HCT116 (cell line): ENCODE measurements around the gene ZNF14. TPM values are rescaled to one million over a fixed set of nuclear protein-coding genes. Genes with fewer than 3 reads are reported as not detected.

Experiments
- ATAC-seq: fragments of 200-7000 bp; cut with Tn5 transposase; 2 replicates; pipeline ENCODE4 v1.9.1; 2020; ENCODE audit warnings: mild to moderate bottlenecking, moderate library complexity
- BruUV-seq: library from RNA; stranded (reverse); fragments of 400-500 nt; replicated peaks from 2 replicates; lab custom pipeline; 2021; lab: Mats Ljungman, UMichigan
- CTCF ChIA-PET: fragments of 300-600 bp; sonication (Branson Sonifier 250); formaldehyde crosslinking; loops from one replicate; lab custom pipeline; 2021; ENCODE audit warnings: antibody characterized with exemption; lab: Charles Lee
- POLR2A ChIA-PET: fragments of 300-600, 350-600 bp; sonication (Branson Sonifier 250); formaldehyde crosslinking; loops from one replicate; lab custom pipeline; 2021; ENCODE audit warnings: antibody characterized with exemption; lab: Charles Lee
- RAD21 ChIA-PET, 2 experiments: fragments of 300-600 bp; sonication (Branson Sonifier 250); formaldehyde crosslinking; loops; one replicate each; lab custom pipeline; 2023; ENCODE audit warnings: low total read pairs in 2 of 2; ENCODE audit not compliant: uncharacterized antibody in 2 of 2, unreplicated experiment in 2 of 2, low non-redundant PET in 1 of 2; lab: Charles Lee
- DNase-seq: peaks from one replicate; pipeline ENCODE4 v3.0.0-alpha.2; 2010; ENCODE audit warnings: low read depth, low spot score
- H2AFZ ChIP-seq: fragments of 200-600 bp; shearing (Covaris generic), sonication (generic); 2 replicates; pipeline ENCODE4 v1.6.1; 2017; ENCODE audit warnings: low read depth, mixed run types, mixed read lengths, antibody characterized with exemption, low read length; ENCODE audit not compliant: poor library complexity, severe bottlenecking
- H3K27ac ChIP-seq: 2 replicates; pipeline ENCODE4 v1.5.1; 2012; ENCODE audit warnings: low read depth, low read length
- H3K27me3 ChIP-seq: fragments of 200-600 bp; sonication (generic); 2 replicates; pipeline ENCODE4 v1.6.1; 2016; ENCODE audit warnings: mixed run types, low read length, mixed read lengths; ENCODE audit not compliant: insufficient read depth
- H3K36me3 ChIP-seq, 2 experiments: fragments of 200-500 bp in 1 of 2; fragments of 200-600 bp in 1 of 2; sonication (Bioruptor generic) in 1 of 2; sonication (generic) in 1 of 2; 2 replicates each; pipeline versions ENCODE4 v1.5.1 to v1.6.1; 2014 to 2016; ENCODE audit warnings: low read length in 2 of 2, inconsistent platforms in 1 of 2, mixed read lengths in 1 of 2, mixed run types in 1 of 2; ENCODE audit not compliant: insufficient read depth in 2 of 2, control insufficient read depth in 1 of 2
- H3K4me1 ChIP-seq, 2 experiments: fragments of 200-600 bp in 1 of 2; sonication (generic) in 1 of 2; 2 replicates each; pipeline versions ENCODE4 v1.5.1 to v1.6.1; 2012 to 2017; ENCODE audit warnings: low read length in 2 of 2, inconsistent platforms in 1 of 2, mild to moderate bottlenecking in 1 of 2, mixed read lengths in 1 of 2, mixed run types in 1 of 2, moderate library complexity in 1 of 2; ENCODE audit not compliant: insufficient read depth in 2 of 2, control insufficient read depth in 1 of 2
- H3K4me2 ChIP-seq: fragments of 200-600 bp; sonication (generic); 2 replicates; pipeline ENCODE4 v1.6.1; 2017; ENCODE audit warnings: mixed run types, low read length, mixed read lengths
- H3K4me3 ChIP-seq, 2 experiments: fragments of 200-600 bp in 1 of 2; sonication (generic) in 1 of 2; replicated peaks in 1 of 2; 2 replicates each; pipeline ENCODE4 v1.5.1; 2011 to 2016; ENCODE audit warnings: low read length in 2 of 2, control low read depth in 1 of 2, low read depth in 1 of 2, mild to moderate bottlenecking in 1 of 2, mixed read lengths in 1 of 2, mixed run types in 1 of 2
- H3K79me2 ChIP-seq: fragments of 200-600 bp; sonication (generic); 2 replicates; pipeline ENCODE4 v1.6.1; 2017; ENCODE audit warnings: mild to moderate bottlenecking, mixed run types, low read length, moderate library complexity, mixed read lengths; ENCODE audit not compliant: insufficient read depth
- H3K9ac ChIP-seq: fragments of 200-600 bp; sonication (generic); 2 replicates; pipeline ENCODE4 v1.6.1; 2016; ENCODE audit warnings: low read length, mixed read lengths
- H3K9me2 ChIP-seq: fragments of 200-600 bp; sonication (generic), shearing (Covaris generic); 2 replicates; pipeline ENCODE4 v1.6.1; 2017; ENCODE audit warnings: mixed run types, mild to moderate bottlenecking, moderate library complexity; ENCODE audit not compliant: insufficient read depth
- H3K9me3 ChIP-seq, 2 experiments: fragments of 200-500 bp in 1 of 2; fragments of 200-600 bp in 1 of 2; sonication (Bioruptor generic) in 1 of 2; sonication (generic) in 1 of 2; 2 replicates each; pipeline ENCODE4 v1.6.1; 2014 to 2017; ENCODE audit warnings: low read length in 2 of 2, mixed read lengths in 2 of 2, inconsistent platforms in 1 of 2, low read depth in 1 of 2, mild to moderate bottlenecking in 1 of 2, mixed run types in 1 of 2, moderate library complexity in 1 of 2; ENCODE audit not compliant: control insufficient read depth in 1 of 2, insufficient read depth in 1 of 2
- H4K20me1 ChIP-seq: fragments of 200-600 bp; sonication (generic), shearing (Covaris generic); 2 replicates; pipeline ENCODE4 v1.6.1; 2017; ENCODE audit warnings: mixed run types, mild to moderate bottlenecking, moderate library complexity; ENCODE audit not compliant: insufficient read depth
- ATF3 ChIP-seq: IDR thresholded peaks from 2 replicates; pipeline ENCODE4 v1.6.1; 2012
- CBX3 ChIP-seq: IDR thresholded peaks from 2 replicates; pipeline ENCODE4 v1.6.1; 2012; ENCODE audit warnings: low read depth
- CEBPB ChIP-seq: IDR thresholded peaks from 2 replicates; pipeline ENCODE4 v1.6.1; 2012; ENCODE audit warnings: low read depth
- CTCF ChIP-seq, 3 experiments: fragments of 200-600 bp in 1 of 3; sonication (generic) in 1 of 3; IDR thresholded peaks in 2 of 3; conservative IDR thresholded peaks in 1 of 3; 2 replicates each; pipeline ENCODE4 v1.5.1; 2012 to 2017; ENCODE audit warnings: low read depth in 2 of 3, low read length in 2 of 3, antibody characterized with exemption in 1 of 3, borderline replicate concordance in 1 of 3, control low read depth in 1 of 3, mild to moderate bottlenecking in 1 of 3, mixed read lengths in 1 of 3, mixed run types in 1 of 3, moderate library complexity in 1 of 3; ENCODE audit not compliant: insufficient read depth in 1 of 3
- EGR1 ChIP-seq: IDR thresholded peaks from 2 replicates; pipeline ENCODE4 v1.6.1; 2012; ENCODE audit warnings: low read depth
- ELF1 ChIP-seq: IDR thresholded peaks from 2 replicates; pipeline ENCODE4 v1.6.1; 2012; ENCODE audit warnings: low read depth, borderline replicate concordance
- EZH2 ChIP-seq: fragments of 200-600 bp; sonication (generic); IDR thresholded peaks from 2 replicates; pipeline ENCODE4 v1.6.1; 2017; ENCODE audit warnings: antibody characterized with exemption, mixed run types
- EZH2phosphoT487 ChIP-seq: fragments of 200-600 bp; IDR thresholded peaks from 2 replicates; pipeline ENCODE4 v1.6.1; 2018; ENCODE audit warnings: antibody characterized with exemption, borderline replicate concordance
- FOSL1 ChIP-seq: IDR thresholded peaks from 2 replicates; pipeline ENCODE4 v1.6.1; 2012; ENCODE audit warnings: low read depth
- JUND ChIP-seq: IDR thresholded peaks from 2 replicates; pipeline ENCODE4 v1.6.1; 2012
- MAX ChIP-seq: IDR thresholded peaks from 2 replicates; pipeline ENCODE4 v1.6.1; 2012
- POLR2A ChIP-seq: IDR thresholded peaks from 2 replicates; pipeline ENCODE4 v1.7.0; 2011; ENCODE audit warnings: borderline replicate concordance; ENCODE audit not compliant: insufficient read depth, insufficient read length; ENCODE audit errors: extremely low read depth
- POLR2AphosphoS5 ChIP-seq: IDR thresholded peaks from 2 replicates; pipeline ENCODE4 v1.6.1; 2011; ENCODE audit warnings: mild to moderate bottlenecking, low read depth, low read length, moderate library complexity
- RAD21 ChIP-seq: IDR thresholded peaks from 2 replicates; pipeline ENCODE4 v1.6.1; 2012; ENCODE audit warnings: low read depth, mild to moderate bottlenecking
- REST ChIP-seq: IDR thresholded peaks from 2 replicates; pipeline ENCODE4 v1.6.1; 2012; ENCODE audit warnings: low read depth
- SIN3A ChIP-seq: IDR thresholded peaks from 2 replicates; pipeline ENCODE4 v1.6.1; 2012; ENCODE audit warnings: low read depth
- SP1 ChIP-seq: IDR thresholded peaks from 2 replicates; pipeline ENCODE4 v1.6.1; 2012; ENCODE audit warnings: low read depth
- TCF7L2 ChIP-seq: IDR thresholded peaks from 2 replicates; pipeline ENCODE4 v1.7.0; 2011; ENCODE audit warnings: borderline replicate concordance, inconsistent platforms; ENCODE audit not compliant: insufficient read depth, insufficient read length; ENCODE audit errors: extremely low read depth
- YY1 ChIP-seq: IDR thresholded peaks from 2 replicates; pipeline ENCODE4 v1.6.1; 2011; ENCODE audit warnings: low read length, low read depth, moderate library complexity, mild to moderate bottlenecking; ENCODE audit not compliant: insufficient replicate concordance; ENCODE audit errors: extremely low read depth
- ZFX ChIP-seq: fragments of 450-650 bp; IDR thresholded peaks from 2 replicates; pipeline ENCODE4 v1.6.1; 2017
- intact Hi-C: fragments of 100-400 bp; cut with micrococcal nuclease; formaldehyde crosslinking; loops from 2 replicates; pipeline ENCODE4 v1.10.0; 2022
- total RNA-seq: library from RNA; stranded (reverse); gene quantifications from one replicate; pipeline ENCODE4 v1.2.1, GENCODE V29; 2021; ENCODE audit not compliant: unreplicated experiment

Gene ZNF14
- total RNA-seq, 1 experiment from 2014 or later, result 4.8 TPM

GRCh38 chr19:19776206-19777008 lies 43.5 kb upstream of the ZNF14 start:
- H3K4me2 ChIP-seq, result peak overlapping the region; percentile 85
- ChIA-PET CTCF (interaction anchor here (1.3 kb wide), 1 partner anchor 222 kb away, joined by 3 read pairs; no protein-coding TSS in a partner anchor), RAD21 (interaction anchor here in 1 of 2 experiments (0.6 to 1.0 kb wide), 2 partner anchors 43 to 112 kb away, joined by 3 read pairs; partner anchors contain the start of gene ZNF14), POLR2A (interaction anchor here (0.7 to 1.6 kb wide), 6 partner anchors 9 to 113 kb away, joined by 3 to 8 read pairs (median 6); partner anchors contain the start of genes ATP13A1 and ZNF14)
- DNase-seq, result peak; percentile 98
- peaks cover 18% of the 10 kb centered on the region; the same call in 1 of the 2 replicates for H3K79me2 ChIP-seq
- H3K27ac ChIP-seq, result peak overlapping the region; percentile 69
- peak overlapping the region; percentile 82 to 93 for H3K4me3 ChIP-seq
- H4K20me1 ChIP-seq, result no peaks in the 10 kb centered on the region
- BruUV-seq, result no TSS peak
- intact Hi-C loops, result loop anchor here (1.0 to 10.0 kb wide), 4 partner anchors 43 to 232 kb away; partner anchors contain the start of genes ATP13A1, ZNF101 and ZNF14
- no peaks in the 10 kb centered on the region for H3K27me3 ChIP-seq
- peaks cover 0 to 18% of the 10 kb centered on the region in 2 experiments; a peak in 2 of 4 replicates for H3K9me3 ChIP-seq
- ATAC-seq, result peak; percentile 99
- H3K4me1 ChIP-seq, result peaks cover 6 to 14% of the 10 kb centered on the region in 2 experiments; a peak in 2 of 4 replicates
- peak overlapping the region; percentile 75 for H2AFZ ChIP-seq
- peaks cover 0 to 3% of the 10 kb centered on the region in 2 experiments; a peak in 2 of 4 replicates for H3K36me3 ChIP-seq
- peak overlapping the region; percentile 68 for H3K9ac ChIP-seq
- no peaks in the 10 kb centered on the region for H3K9me2 ChIP-seq
- TF ChIP-seq CEBPB (no peak), TCF7L2 (peak; percentile 50), POLR2A (peak; percentile 66), RAD21 (no peak), ELF1 (peak; percentile 76), POLR2AphosphoS5 (peak; percentile 85), YY1 (no peak), ATF3 (no peak), EZH2 (no peak), FOSL1 (no peak), ZFX (no peak), CBX3 (peak; percentile 32; the same call in 1 of the 2 replicates), JUND (no peak), SP1 (peak; percentile 94), EGR1 (peak; percentile 77), EZH2phosphoT487 (no peak), MAX (peak; percentile 81; the same call in 1 of the 2 replicates), CTCF (IDR thresholded peaks at IDR 0.05 in 2 of 3, conservative IDR thresholded peaks at IDR 0.05 in 1 of 3; ENCODE audit: borderline replicate concordance in 1 of 3, insufficient read depth in 1 of 3, low read depth in 2 of 3, low read length in 2 of 3) (no peak), SIN3A (peak; percentile 31; the same call in 1 of the 2 replicates), REST (no peak)
